ENCODE measurements around the gene SV2C.
A peak's percentile ranks its signal among the peaks of the same experiment; 100 is the strongest.

SV2C gene

GRCh38 chr5:76402886-76403765, 319.9 kb downstream of the SV2C start, which contains the start of gene IQGAP2 (continued):
- TF ChIP-seq, protein P1, sequence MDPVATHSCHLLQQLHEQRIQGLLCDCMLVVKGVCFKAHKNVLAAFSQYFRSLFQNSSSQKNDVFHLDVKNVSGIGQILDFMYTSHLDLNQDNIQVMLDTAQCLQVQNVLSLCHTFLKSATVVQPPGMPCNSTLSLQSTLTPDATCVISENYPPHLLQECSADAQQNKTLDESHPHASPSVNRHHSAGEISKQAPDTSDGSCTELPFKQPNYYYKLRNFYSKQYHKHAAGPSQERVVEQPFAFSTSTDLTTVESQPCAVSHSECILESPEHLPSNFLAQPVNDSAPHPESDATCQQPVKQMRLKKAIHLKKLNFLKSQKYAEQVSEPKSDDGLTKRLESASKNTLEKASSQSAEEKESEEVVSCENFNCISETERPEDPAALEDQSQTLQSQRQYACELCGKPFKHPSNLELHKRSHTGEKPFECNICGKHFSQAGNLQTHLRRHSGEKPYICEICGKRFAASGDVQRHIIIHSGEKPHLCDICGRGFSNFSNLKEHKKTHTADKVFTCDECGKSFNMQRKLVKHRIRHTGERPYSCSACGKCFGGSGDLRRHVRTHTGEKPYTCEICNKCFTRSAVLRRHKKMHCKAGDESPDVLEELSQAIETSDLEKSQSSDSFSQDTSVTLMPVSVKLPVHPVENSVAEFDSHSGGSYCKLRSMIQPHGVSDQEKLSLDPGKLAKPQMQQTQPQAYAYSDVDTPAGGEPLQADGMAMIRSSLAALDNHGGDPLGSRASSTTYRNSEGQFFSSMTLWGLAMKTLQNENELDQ (tag by site-specific recombination; IDR thresholded peaks at IDR 0.05; ENCODE audit: low read depth), result no peak
- TF ChIP-seq REPIN1 (tag by site-specific recombination; IDR thresholded peaks at IDR 0.05; ENCODE audit: low read depth) (no peak), ZNF664 (tag by site-specific recombination; IDR thresholded peaks at IDR 0.05) (no peak), ZNF2 (tag by site-specific recombination; IDR thresholded peaks at IDR 0.05) (peak; percentile 94), HOXA7 (CRISPR knock-in tag; IDR thresholded peaks at IDR 0.05; ENCODE audit: borderline replicate concordance) (no peak), ZNF366 (tag by site-specific recombination; conservative IDR thresholded peaks at IDR 0.05) (peak; percentile 79), CTCF (tag by site-specific recombination; IDR thresholded peaks at IDR 0.05) (peak; percentile 96), ZNF623 (tag by site-specific recombination; IDR thresholded peaks at IDR 0.05) (no peak), ZXDB (tag by site-specific recombination; IDR thresholded peaks at IDR 0.05) (peak; percentile 56; the same call in 1 of the 2 replicates), ZNF791 (tag by site-specific recombination; IDR thresholded peaks at IDR 0.05) (no peak), ZBTB20 (tag by site-specific recombination; IDR thresholded peaks at IDR 0.05) (peak; percentile 60; the same call in 1 of the 2 replicates), ZNF391 (tag by site-specific recombination; IDR thresholded peaks at IDR 0.05; ENCODE audit: borderline replicate concordance, low read depth) (peak; percentile 36; the same call in 1 of the 2 replicates), ZNF658 (tag by site-specific recombination; IDR thresholded peaks at IDR 0.05) (no peak), ZNF24 (tag by site-specific recombination; IDR thresholded peaks at IDR 0.05) (0 out of 2 replicates have a peak, but pooled peaks have one; percentile 70), PRDM4 (tag by site-specific recombination; IDR thresholded peaks at IDR 0.05) (peak; percentile 63), KLF10 (tag by site-specific recombination; IDR thresholded peaks at IDR 0.05) (peak; percentile 77; the same call in 1 of the 2 replicates), YY1 (tag by site-specific recombination; IDR thresholded peaks at IDR 0.05) (no peak; the same call in none of the 2 replicates), ZNF645 (tag by site-specific recombination; IDR thresholded peaks at IDR 0.05) (no peak), ZSCAN5A (tag by site-specific recombination; IDR thresholded peaks at IDR 0.05) (no peak; the same call in 1 of the 2 replicates), ZNF521 (tag by site-specific recombination; IDR thresholded peaks at IDR 0.05) (no peak), ZNF423 (tag by site-specific recombination; IDR thresholded peaks at IDR 0.05) (peak; percentile 100), ZBTB1 (tag by site-specific recombination; IDR thresholded peaks at IDR 0.05) (0 out of 2 replicates have a peak, but pooled peaks have one; percentile 35), ZNF10 (tag by site-specific recombination; IDR thresholded peaks at IDR 0.05) (no peak), ZNF768 (tag by site-specific recombination; IDR thresholded peaks at IDR 0.05) (no peak), TRIM28 (IDR thresholded peaks at IDR 0.05; ENCODE audit: borderline replicate concordance, low read length) (no peak), ZNF19 (tag by site-specific recombination; IDR thresholded peaks at IDR 0.05; ENCODE audit: low read depth) (no peak)
- TF ChIP-seq, protein P2, sequence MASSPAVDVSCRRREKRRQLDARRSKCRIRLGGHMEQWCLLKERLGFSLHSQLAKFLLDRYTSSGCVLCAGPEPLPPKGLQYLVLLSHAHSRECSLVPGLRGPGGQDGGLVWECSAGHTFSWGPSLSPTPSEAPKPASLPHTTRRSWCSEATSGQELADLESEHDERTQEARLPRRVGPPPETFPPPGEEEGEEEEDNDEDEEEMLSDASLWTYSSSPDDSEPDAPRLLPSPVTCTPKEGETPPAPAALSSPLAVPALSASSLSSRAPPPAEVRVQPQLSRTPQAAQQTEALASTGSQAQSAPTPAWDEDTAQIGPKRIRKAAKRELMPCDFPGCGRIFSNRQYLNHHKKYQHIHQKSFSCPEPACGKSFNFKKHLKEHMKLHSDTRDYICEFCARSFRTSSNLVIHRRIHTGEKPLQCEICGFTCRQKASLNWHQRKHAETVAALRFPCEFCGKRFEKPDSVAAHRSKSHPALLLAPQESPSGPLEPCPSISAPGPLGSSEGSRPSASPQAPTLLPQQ (tag by site-specific recombination; IDR thresholded peaks at IDR 0.05), result peak; percentile 80
- TF ChIP-seq, protein P3, sequence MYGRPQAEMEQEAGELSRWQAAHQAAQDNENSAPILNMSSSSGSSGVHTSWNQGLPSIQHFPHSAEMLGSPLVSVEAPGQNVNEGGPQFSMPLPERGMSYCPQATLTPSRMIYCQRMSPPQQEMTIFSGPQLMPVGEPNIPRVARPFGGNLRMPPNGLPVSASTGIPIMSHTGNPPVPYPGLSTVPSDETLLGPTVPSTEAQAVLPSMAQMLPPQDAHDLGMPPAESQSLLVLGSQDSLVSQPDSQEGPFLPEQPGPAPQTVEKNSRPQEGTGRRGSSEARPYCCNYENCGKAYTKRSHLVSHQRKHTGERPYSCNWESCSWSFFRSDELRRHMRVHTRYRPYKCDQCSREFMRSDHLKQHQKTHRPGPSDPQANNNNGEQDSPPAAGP (tag by site-specific recombination; IDR thresholded peaks at IDR 0.05), result peak; percentile 89; the same call in 1 of the 2 replicates

Measured in HEK293 (cell line).